GM18519 (cell line): Measurements from ENCODE around the gene PKNOX2.

Experiments used
- ATAC-seq: cut with Tn5 transposase; IDR thresholded peaks from one replicate; pipeline ENCODE4 v1.9.1; 2021; ENCODE audit warnings: mild to moderate bottlenecking, moderate library complexity; ENCODE audit not compliant: unreplicated experiment, low FRiP score

PKNOX2 gene

GRCh38 chr11:125257751-125258150 is 93.2 kb downstream of the PKNOX2 start:
- no peak for ATAC-seq

- ATAC-seq: no peak
Observed at GRCh38 chr11:125258291-125259032, 93.9 kb downstream of the PKNOX2 start.

- no peak for ATAC-seq
Observed at GRCh38 chr11:125261588-125261987, 97.0 kb downstream of the PKNOX2 start.

- ATAC-seq: no peak
Observed at GRCh38 chr11:125262194-125262829, 97.8 kb downstream of the PKNOX2 start.

- ATAC-seq: no peak
Observed at GRCh38 chr11:125262830-125263218, 98.3 kb downstream of the PKNOX2 start.

- no peak for ATAC-seq
Observed at GRCh38 chr11:125263268-125263790, 98.8 kb downstream of the PKNOX2 start.

GRCh38 chr11:125264100-125265022 is 99.8 kb downstream of the PKNOX2 start:
- no peak for ATAC-seq

- ATAC-seq: no peak
Observed at GRCh38 chr11:125267548-125267947, 103.0 kb downstream of the PKNOX2 start.

- ATAC-seq: no peak
Observed at GRCh38 chr11:125268611-125269010, 104.1 kb downstream of the PKNOX2 start.

- ATAC-seq: no peak
Observed at GRCh38 chr11:125270106-125270505, 105.6 kb downstream of the PKNOX2 start.

GRCh38 chr11:125270711-125271110 is 106.2 kb downstream of the PKNOX2 start:
- no peak for ATAC-seq

GRCh38 chr11:125271483-125272091 is 107.0 kb downstream of the PKNOX2 start:
- no peak for ATAC-seq

GRCh38 chr11:125272092-125272491 is 107.5 kb downstream of the PKNOX2 start:
- no peak for ATAC-seq

- ATAC-seq: no peak
Observed at GRCh38 chr11:125272821-125273220, 108.3 kb downstream of the PKNOX2 start.

GRCh38 chr11:125273519-125274000 is 109.0 kb downstream of the PKNOX2 start:
- no peak for ATAC-seq

- ATAC-seq: no peak
Observed at GRCh38 chr11:125274309-125274708, 109.8 kb downstream of the PKNOX2 start.

- no peak for ATAC-seq
Observed at GRCh38 chr11:125274774-125275173, 110.2 kb downstream of the PKNOX2 start.

GRCh38 chr11:125275905-125276618 is 111.5 kb downstream of the PKNOX2 start:
- no peak for ATAC-seq

- ATAC-seq: no peak
Observed at GRCh38 chr11:125276619-125276976, 112.0 kb downstream of the PKNOX2 start.
